Activated naive CD4-positive, alpha-beta T cell treated with anti-CD3 and anti-CD28 coated beads, Interleukin-2, amount 50 U/mL, for 16 hours (primary cell): ENCODE measurements around the gene TSPAN17.

Experiments
- DNase-seq: peaks from one replicate; pipeline ENCODE4 v3.0.0-alpha.2; 2020

Gene TSPAN17

GRCh38 chr5:176643491-176644219 is 3.6 kb upstream of the TSPAN17 start:
- DNase-seq = no peak

GRCh38 chr5:176644294-176644693 is 3.0 kb upstream of the TSPAN17 start:
- DNase-seq = no peak

GRCh38 chr5:176644878-176645670 is 2.2 kb upstream of the TSPAN17 start:
- DNase-seq = no peak

- DNase-seq = no peak
Observed at GRCh38 chr5:176646049-176646706, 1.1 kb upstream of the TSPAN17 start.

GRCh38 chr5:176646707-176647029 is 616 bp upstream of the TSPAN17 start:
- DNase-seq = no peak

- DNase-seq = no peak
Observed at GRCh38 chr5:176647843-176648473, 674 bp downstream of the TSPAN17 start.

GRCh38 chr5:176648474-176649194 is 1.4 kb downstream of the TSPAN17 start:
- peak; percentile 42 for DNase-seq

GRCh38 chr5:176650354-176650884 is 3.1 kb downstream of the TSPAN17 start:
- DNase-seq = no peak

- DNase-seq = no peak
Observed at GRCh38 chr5:176651472-176651980, 4.2 kb downstream of the TSPAN17 start.

GRCh38 chr5:176652136-176652535 is 4.9 kb downstream of the TSPAN17 start:
- DNase-seq = no peak

- DNase-seq = peak; percentile 85
Observed at GRCh38 chr5:176653401-176654385, 6.4 kb downstream of the TSPAN17 start.

GRCh38 chr5:176654856-176655255 is 7.6 kb downstream of the TSPAN17 start:
- no peak for DNase-seq

- no peak for DNase-seq
Observed at GRCh38 chr5:176656467-176656990, 9.2 kb downstream of the TSPAN17 start.

GRCh38 chr5:176658007-176658599 is 10.8 kb downstream of the TSPAN17 start:
- peak; percentile 75 for DNase-seq

GRCh38 chr5:176658817-176659511 is 11.7 kb downstream of the TSPAN17 start:
- DNase-seq = no peak

GRCh38 chr5:176659512-176659839 is 12.2 kb downstream of the TSPAN17 start:
- DNase-seq = no peak

GRCh38 chr5:176659860-176660461 is 12.7 kb downstream of the TSPAN17 start:
- DNase-seq = no peak

- DNase-seq = no peak
Observed at GRCh38 chr5:176660530-176660859, 13.2 kb downstream of the TSPAN17 start.

GRCh38 chr5:176660860-176661641 is 13.8 kb downstream of the TSPAN17 start:
- peak; percentile 81 for DNase-seq
